WERI-Rb-1 (cell line): Measurements from ENCODE around the gene ISYNA1.

Experiments used
- DNase-seq: peaks from one replicate; pipeline ENCODE4 v3.0.0-alpha.2; 2020
- H3K27ac ChIP-seq: fragments of 250-450 bp; sonication (Bioruptor Pico); 2 replicates; pipeline ENCODE4 v1.5.1; 2020; ENCODE audit warnings: mild to moderate bottlenecking, moderate library complexity
- H3K27me3 ChIP-seq: fragments of 250-450 bp; sonication (Bioruptor Pico); 2 replicates; pipeline ENCODE4 v1.5.1; 2021; ENCODE audit warnings: mild to moderate bottlenecking, low read depth, moderate library complexity; ENCODE audit not compliant: insufficient read depth, severe bottlenecking
- H3K36me3 ChIP-seq: fragments of 250-450 bp; sonication (Bioruptor Pico); 2 replicates; pipeline ENCODE4 v1.5.1; 2020; ENCODE audit warnings: mild to moderate bottlenecking, moderate library complexity
- H3K4me3 ChIP-seq: 2 replicates; pipeline ENCODE4 v1.5.1; 2011; ENCODE audit warnings: low read depth, mild to moderate bottlenecking, control low read depth, low read length
- H3K9me3 ChIP-seq: fragments of 250-450 bp; sonication (Bioruptor Pico); 2 replicates; pipeline ENCODE4 v1.5.1; 2021; ENCODE audit warnings: mild to moderate bottlenecking, moderate library complexity; ENCODE audit not compliant: severe bottlenecking
- CTCF ChIP-seq: IDR thresholded peaks from 2 replicates; pipeline ENCODE4 v1.5.1; 2011; ENCODE audit warnings: low read depth, mild to moderate bottlenecking, control low read depth, inconsistent platforms, low read length

The ISYNA1 gene

DNA sequence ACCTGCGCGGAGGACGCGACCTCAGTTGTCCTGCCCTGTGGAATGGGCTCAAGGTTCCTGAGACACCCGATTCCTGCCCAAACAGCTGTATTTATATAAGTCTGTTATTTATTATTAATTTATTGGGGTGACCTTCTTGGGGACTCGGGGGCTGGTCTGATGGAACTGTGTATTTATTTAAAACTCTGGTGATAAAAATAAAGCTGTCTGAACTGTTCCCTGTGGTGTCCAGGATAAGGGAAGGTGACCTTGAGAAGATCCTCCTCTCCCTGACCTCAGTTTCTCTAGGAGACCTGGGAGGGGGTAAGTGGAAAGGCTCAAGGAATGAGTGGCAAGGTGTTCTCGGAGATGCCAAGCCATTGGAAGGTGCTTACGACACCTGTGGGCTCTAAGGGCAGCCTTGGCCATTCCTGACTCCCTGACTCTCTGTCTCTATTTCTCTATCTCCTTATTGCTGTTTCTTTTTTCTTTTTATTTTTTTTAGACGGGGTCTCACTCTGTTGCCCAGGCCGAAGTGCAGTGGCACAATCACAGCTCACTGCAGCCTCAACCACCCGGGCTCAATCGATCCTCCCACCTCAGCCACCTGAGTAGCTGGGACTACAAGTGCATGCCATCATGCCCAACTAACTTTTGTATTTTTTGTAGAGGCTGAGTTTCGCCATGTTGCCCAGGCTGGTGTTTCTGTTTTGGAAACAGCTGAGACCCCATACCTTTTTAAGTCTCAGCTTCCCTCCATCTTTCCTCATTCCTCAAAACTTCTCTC lies 48.8 kb downstream of the ISYNA1 start:
- no peak for TF ChIP-seq CTCF
- Histone ChIP-seq H3K27ac (no peak overlapping the region), H3K4me3 (peak overlapping the region; percentile 4)

GRCh38 chr19:18388100-18388959 lies 49.6 kb downstream of the ISYNA1 start:
- peak overlapping the region; percentile 4 for H3K4me3 ChIP-seq
- peaks cover 11% of the 10 kb centered on the region for H3K36me3 ChIP-seq
- no peaks in the 10 kb centered on the region for H3K27me3 ChIP-seq
- H3K9me3 ChIP-seq: peaks cover 4% of the 10 kb centered on the region
- H3K27ac ChIP-seq: no peak overlapping the region
- DNase-seq: peak; percentile 85
- TF ChIP-seq CTCF: peak; percentile 98

More for the DNA sequence above, 48.8 kb downstream of the ISYNA1 start:
- no peaks in the 10 kb centered on the region for H3K27me3 ChIP-seq
- peaks cover 11% of the 10 kb centered on the region for H3K36me3 ChIP-seq
- no peak for DNase-seq
- peaks cover 4% of the 10 kb centered on the region for H3K9me3 ChIP-seq

- no peak overlapping the region; the same call in 1 of the 2 replicates for H3K4me3 ChIP-seq
- DNase-seq: no peak
- H3K36me3 ChIP-seq: peaks cover 11% of the 10 kb centered on the region
- no peaks in the 10 kb centered on the region for H3K27me3 ChIP-seq
- peak overlapping the region; percentile 59; the same call in 1 of the 2 replicates for H3K27ac ChIP-seq
- no peak for TF ChIP-seq CTCF
- H3K9me3 ChIP-seq: peaks cover 4% of the 10 kb centered on the region
Measured at GRCh38 chr19:18386543-18387271, 51.2 kb downstream of the ISYNA1 start.

GRCh38 chr19:18385675-18386542 lies 52.0 kb downstream of the ISYNA1 start, which contains the start of gene GDF15:
Gene GDF15 (plus strand): TSS chr19:18386158. CDS start chr19:18386190, 32 bp downstream.
- Histone ChIP-seq H3K9me3 (peaks cover 4% of the 10 kb centered on the region), H3K27ac (peak within 1 kb of the TSS; percentile 59), H3K4me3 (no peak within 1 kb of the TSS; the same call in 1 of the 2 replicates), H3K27me3 (no peaks in the 10 kb centered on the region), H3K36me3 (peaks cover 11% of the 10 kb centered on the region)
- TF ChIP-seq CTCF: peak; percentile 89
- peak; percentile 80 for DNase-seq

GRCh38 chr19:18385359-18385674 lies 52.6 kb downstream of the ISYNA1 start:
- no peak for TF ChIP-seq CTCF
- Histone ChIP-seq H3K4me3 (no peak overlapping the region), H3K9me3 (peaks cover 4% of the 10 kb centered on the region), H3K36me3 (peaks cover 11% of the 10 kb centered on the region), H3K27me3 (no peaks in the 10 kb centered on the region), H3K27ac (peak overlapping the region; percentile 59)
- no peak for DNase-seq
